HG03097 (cell line): ENCODE results near the gene GYS2.

ENCODE experiments used
- ATAC-seq: cut with Tn5 transposase; IDR thresholded peaks from one replicate; pipeline ENCODE4 v1.9.1; 2021; ENCODE audit not compliant: unreplicated experiment, low FRiP score

Gene GYS2

DNA sequence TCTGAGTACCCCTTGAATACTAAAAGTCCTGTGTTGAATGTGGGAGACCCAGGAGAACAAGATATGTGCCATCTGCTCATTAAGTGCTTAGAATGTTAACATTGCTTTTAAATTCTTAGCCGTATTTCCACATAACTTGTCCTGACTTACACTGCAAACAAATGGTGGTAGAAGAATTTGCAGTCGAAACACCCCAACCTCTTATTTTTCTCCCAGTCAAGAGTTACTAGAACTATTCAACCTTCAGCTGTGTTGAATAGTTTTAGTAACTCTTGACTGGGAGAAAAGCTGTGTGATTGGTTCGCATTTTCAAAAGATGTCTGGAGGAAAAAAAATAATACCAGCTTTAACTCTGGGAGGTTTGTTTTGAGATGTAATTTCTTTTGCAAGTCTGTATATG, 86.2 kb downstream of the GYS2 start:
- no peak for ATAC-seq

DNA sequence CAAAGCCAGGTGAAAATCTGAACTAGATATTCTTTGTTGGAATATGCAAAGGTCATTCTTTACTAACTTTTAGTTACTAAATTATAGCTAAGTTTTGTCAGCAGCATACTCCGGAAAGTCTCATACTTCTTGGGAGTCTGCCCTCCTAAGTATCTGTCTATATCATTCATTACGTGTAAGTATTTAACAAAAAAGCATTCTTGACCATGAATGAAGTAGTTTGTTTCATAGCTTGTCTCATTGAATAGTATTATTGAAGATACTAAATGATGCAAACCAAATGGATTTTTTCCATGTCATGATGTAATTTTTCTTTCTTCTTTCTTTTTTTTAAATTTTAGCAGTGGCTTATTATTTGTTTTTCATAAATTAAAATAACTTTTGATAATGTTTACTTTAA, 88.4 kb downstream of the GYS2 start:
- ATAC-seq = no peak

DNA sequence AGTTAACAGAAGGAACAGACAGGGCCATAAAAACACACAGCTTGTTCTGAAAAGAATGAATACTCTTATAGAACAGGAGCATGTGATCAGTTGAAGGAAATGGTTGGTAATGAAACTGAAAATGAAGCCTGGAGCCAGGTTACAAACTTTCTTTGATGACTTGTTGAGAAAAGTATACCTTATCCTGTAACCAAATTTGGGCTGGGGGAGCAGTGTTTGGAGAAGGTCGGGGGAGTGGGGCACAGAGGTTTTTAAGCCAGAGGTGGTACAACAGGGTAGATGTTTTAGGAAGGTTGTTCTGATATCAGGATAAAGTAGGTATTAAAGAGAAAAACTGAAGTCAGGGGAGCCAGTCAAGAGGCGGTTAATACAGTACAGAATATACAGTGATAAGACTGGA, 94.9 kb downstream of the GYS2 start:
- peak; percentile 90 for ATAC-seq

DNA sequence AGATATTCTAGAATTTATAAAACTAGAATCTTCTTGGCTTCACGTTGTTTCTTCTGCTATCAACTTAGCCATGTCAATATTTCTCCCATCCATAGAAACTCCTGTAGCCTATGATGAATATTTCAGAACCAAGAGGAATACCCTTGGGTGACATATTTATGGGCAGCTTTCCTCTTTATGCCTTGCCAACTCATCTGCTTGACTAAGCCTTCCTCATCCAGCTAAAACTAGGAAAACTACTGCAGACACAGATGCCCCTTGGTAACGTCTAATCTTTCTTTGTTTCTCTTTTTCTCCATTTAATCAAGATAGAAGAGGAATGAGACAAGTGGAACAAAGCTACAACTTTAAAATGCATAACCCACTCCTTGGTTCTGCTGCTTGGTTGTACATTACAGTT, 96.8 kb downstream of the GYS2 start:
- ATAC-seq = no peak

DNA sequence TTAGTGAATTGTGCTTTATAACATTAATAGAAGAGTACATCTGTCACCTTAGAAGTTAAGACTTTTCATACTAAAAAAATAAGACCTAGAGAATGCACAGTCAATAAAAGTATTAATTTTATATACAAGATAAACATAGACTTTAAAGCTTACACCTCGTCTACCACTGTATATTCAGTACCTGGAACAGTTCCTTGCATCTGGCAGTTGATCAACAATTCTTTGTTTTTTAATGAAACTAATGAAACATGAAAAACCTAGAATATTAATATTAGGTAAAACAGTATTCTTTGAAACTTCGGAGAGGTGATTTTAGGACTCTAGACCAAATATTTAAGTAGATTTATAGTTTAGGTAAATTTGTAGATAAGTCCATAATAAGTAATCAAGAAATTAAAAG, 98.8 kb downstream of the GYS2 start:
- no peak for ATAC-seq

DNA sequence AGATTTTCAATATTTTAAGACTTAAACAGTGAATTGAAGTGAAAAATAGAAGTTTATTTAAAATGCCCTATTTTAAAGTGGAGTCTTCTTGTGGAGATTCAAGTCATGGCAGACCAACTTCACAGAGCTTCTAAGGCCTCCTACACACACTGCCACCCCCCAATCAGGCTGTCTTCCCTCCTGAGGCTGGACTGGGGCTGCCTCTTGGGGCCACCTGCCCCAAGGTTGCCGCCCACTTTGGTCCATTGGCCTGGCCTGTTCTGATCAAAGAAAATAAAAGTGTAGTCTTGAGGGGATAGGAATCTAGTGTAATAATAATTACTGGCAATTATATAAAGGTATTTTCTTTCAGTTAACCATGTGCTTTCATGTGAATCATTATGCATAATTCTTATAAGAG, 101.8 kb downstream of the GYS2 start:
- no peak for ATAC-seq

DNA sequence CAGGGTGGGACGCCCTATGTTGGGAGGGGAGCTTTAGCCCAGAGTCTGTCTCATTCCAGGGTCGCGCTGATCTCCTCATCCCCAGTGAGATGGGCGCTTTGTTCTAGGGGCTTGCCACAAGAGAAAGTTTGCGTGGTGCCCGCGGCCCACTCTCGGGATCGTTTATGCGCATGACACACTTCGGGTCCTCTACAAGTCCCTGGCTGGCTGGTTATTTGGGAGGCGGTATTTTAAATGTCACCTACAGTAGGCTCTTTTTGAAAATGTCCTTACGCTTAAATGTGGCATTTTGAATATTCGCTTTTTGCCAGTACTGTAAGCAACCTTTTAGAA, 102.5 kb downstream of the GYS2 start:
- no peak for ATAC-seq

DNA sequence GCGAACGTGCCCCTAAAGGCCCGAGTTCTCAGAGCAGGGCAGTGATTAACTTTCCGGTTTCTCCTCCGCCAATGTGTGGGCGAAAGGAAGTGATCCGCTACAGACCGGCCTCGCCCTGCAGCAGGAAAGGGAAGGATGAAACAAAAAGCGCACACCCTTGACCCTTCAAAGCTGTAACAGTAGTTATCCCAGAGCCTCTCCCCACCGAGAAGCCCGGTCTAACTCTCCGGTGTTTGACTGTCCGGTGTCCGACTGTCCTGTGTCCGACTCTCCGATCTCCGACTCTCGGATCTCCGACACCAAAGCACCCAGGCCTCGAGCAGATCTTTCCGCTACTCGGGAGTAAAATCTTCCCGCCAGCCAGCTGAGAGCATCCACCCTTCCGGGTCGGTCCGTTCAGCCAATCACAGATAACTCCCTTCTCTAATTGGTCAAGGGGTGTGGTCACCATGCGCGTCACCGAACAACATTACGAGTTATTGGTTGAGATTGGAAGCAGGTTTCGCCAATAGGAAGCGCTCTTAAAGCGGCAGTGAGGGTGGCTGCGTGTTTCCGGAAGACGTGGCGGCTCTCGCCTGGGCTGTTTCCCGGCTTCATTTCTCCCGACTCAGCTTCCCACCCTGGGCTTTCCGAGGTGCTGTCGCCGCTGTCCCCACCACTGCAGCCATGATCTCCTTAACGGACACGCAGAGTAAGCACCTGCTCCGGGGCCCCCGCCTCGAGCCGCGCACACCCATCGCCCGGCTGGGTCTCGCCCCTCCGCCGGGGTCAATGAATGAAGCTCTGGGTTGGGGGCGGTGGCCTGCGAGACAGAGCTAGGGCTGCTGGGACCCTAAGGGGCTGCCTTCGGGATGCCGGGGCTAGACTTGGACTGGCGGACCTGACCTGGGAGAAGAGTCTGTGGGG, 103.1 kb downstream of the GYS2 start, which contains the start of the genes GOLT1B and RECQL:
GOLT1B (plus strand) TSS at position 532 of the 906 bp plus-strand sequence; CDS start at position 667, 135 bp downstream.
RECQL (minus strand) TSS at position 378 of the 906 bp plus-strand sequence. CDS start 2,065 bp downstream, outside the sequence.
- ATAC-seq = peak; percentile 99

DNA sequence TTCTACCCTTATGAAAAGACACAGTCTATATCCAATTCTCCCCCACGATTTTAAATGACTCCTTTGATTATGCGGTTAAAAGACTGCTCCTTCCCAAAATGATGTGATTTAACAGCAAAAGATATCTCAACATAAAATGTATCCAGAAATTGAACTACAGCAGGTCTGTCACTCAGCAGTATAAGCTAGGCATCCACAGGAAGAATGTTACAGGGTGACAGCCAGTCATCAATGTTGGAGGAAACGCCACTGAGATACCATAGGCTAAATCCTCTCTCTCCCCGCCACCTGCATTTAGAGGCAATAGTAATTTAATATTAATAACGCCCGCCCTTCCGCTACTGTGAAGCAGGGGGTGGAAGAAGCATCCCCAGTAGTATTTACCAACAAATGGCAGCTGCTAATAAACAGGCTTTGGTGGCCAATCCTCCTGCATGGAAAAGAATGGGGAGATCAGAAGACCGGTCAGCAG, 103.8 kb downstream of the GYS2 start:
- peak; percentile 2 for ATAC-seq

DNA sequence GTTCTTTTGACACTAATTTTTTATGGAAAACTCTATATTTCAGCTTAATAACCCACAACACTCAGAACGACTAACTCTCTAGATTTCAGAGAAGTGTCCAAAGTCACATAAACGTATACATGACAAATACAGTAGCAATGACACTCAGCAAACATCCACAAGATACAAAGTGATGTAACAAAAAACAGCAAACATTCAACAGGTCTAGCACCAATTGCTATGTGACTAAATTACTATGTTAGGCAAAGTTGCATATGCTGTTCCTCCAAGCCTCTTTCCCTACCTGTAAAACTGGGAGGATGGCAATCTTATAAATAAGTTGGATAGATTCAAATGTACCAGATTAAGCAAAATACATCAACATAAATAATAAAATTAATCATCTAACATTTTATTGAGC, 104.9 kb downstream of the GYS2 start:
- no peak for ATAC-seq
